ENCODE measurements around the gene C10orf105.

Gene C10orf105

DNA sequence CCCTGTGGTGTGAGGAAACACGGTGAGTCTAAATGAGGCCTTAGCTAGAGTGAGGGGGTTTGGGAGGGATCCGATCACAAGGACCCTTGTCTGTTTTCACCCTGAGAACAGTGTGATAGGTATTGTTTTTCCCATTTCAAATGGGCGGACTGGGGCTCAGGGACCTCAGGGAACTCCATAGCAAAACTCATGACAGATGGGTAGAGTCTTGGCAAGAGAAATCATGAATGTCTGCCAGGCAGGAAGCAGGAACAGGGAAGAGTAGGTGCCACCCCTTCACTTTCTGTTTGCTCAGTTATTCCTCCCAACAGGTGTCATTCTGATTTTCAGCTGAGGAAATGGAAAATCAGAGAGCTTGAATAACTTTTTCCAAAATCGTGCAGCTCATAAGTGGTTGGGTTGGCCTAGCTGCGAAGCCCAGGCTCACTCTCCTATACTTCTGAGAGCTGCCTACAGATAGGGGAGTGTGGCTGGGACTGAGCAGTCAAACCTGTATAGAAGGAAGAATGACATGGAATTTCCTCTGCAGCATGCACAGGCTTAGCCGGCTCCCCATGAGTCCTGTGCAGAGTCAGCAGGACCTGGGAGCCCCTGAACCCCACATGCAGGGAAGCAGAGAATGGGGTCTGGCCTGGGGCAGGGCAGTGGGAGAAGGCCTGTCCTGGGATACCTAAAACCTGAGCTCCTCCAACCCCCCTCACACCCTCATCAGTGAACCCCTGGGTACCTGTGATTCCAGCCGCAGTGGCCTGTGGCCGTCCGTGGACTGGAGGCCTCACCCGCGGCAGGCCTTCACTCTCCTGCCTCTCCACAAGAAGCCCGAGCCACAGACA, 17.6 kb upstream of the C10orf105 start:
- DNase-seq = no peak

DNA sequence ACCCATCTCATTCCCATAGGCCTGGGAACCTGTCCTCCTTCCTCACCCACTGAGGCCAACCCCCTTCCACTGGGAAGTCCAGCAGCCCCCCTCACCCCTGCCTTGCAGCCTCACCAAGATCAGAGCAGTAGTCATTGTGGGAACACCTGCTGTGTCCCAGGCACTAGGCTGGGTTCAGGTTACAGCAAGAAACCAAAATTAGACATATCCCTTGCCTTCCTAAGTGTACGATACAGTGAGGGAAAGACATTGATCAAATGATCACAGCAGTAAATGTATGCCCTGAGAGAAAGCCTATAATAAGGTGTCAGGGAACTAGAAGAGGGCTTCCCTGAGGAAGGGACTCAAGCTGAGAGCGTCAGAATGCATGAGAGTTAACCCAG, 17.0 kb upstream of the C10orf105 start:
- no peak for DNase-seq

DNA sequence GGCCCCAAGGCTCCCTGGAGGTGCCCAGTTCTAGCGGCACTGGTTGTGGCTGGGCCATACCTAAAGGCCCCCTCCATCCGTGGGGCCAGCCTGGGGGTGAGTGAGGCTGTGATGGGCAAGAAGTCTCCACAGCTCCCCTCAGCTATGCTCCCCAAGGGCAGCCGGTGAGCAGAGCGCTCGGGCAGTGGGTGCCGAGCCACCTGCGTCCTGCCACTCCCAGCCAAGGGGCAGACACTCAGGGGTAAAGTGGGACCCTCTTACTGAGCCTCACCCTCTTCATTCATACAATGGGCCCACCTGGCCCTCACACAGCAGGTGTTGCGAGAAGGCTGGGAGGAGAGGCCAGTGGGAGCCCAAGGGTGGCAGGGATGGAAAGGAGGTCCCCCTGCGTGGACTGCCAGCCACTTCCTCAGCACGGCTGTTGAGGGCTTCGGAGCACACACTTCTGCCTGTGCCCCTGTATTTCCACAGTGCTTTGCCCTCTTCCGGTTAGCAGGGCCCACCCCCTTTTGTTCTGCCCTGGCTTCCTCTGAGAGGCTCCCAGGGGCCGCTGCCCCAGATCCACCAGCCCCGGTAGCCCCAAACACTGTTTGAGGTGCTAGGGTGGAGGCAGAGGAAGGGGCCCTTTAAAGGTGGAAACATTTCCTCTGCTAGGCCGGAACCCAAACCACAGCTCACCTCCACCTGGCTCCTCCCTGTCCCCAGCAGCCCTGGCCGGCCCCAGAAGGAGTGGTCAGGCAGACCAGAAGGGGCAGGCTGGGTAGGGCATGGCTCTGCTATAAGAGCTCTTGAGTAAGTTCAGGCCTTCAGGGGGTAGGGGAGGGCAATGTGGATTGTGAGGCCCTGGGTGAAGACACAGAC, 16.4 kb upstream of the C10orf105 start:
- DNase-seq = no peak

- no peak for DNase-seq
Measured at GRCh38 chr10:71734797-71735196, 15.2 kb upstream of the C10orf105 start.

GRCh38 chr10:71731791-71732190, 12.2 kb upstream of the C10orf105 start:
- no peak for DNase-seq

DNA sequence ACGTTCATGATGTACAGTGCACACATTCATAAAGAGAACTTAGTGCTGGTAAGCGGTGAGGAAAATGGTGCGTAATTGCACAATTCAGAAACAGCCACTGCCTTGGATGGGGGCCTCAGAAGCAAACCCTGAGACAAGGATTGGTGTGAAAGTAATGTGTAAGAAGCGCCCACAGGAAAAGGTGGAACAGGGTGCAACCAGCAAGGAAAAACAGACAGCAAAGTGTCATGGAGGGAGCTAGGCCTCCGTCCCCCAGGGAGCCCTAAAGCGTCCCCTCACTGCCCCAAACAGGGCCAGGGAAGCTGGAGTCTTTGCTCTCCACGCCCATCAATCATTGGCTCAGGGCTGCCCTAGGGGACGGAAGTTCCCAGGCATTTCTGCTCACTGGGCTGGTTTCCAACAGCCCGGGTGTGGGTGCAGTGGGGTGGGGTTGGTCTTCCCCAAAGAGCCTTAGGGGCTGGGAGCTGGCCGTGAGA, 9.6 kb upstream of the C10orf105 start:
- DNase-seq = no peak

DNA sequence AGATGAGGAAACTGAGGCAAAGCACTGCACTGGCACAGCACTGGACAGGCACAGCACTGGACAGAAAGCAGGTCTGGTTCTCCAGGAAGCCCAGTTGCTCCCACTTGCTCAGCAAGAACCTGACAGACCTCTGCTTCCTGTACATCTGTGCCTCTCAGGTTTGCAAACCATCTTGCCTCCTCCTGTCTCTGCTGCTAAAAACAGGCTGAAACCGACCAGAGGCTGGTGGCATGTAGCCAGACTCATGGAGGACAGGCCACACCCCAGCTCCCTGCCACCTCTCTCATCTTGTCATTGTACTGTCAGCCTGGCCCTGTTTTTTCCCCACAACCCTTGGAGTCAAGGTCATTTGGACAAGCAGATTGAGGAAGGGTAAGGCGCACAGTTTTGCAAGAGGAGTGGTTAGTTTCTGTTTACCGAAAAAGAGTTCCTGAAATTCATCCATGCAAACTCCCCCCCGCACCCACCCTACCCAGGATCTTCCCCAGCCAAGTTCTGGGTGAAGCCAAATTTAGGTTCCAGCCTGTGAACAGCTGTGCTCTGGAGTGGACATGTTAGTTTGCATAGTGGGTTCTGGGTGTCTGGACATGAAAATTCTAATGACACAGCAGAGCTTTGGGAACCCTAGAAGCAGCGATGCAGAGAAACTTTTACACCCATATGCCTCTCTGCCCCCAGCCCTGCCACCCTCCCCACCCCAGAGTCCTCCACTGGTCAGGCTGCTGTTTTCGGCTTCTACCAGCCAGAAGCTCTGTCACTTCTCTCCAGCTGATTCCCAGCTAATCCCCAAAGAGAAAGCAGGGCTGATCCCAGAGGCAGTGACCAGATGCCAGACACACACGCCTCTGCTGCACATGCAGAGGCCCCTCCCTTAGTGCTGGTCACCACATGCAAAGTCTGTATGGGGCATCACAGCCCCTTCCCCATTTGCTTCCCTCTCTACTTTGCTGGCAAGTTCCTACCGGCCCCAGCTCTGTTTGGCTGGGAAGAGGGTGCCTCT, 8.5 kb upstream of the C10orf105 start:
- peak; percentile 64 for DNase-seq

GRCh38 chr10:71727105-71727737, 7.6 kb upstream of the C10orf105 start:
- DNase-seq = peak; percentile 41

GRCh38 chr10:71726580-71727104, 7.1 kb upstream of the C10orf105 start:
- DNase-seq = no peak

DNA sequence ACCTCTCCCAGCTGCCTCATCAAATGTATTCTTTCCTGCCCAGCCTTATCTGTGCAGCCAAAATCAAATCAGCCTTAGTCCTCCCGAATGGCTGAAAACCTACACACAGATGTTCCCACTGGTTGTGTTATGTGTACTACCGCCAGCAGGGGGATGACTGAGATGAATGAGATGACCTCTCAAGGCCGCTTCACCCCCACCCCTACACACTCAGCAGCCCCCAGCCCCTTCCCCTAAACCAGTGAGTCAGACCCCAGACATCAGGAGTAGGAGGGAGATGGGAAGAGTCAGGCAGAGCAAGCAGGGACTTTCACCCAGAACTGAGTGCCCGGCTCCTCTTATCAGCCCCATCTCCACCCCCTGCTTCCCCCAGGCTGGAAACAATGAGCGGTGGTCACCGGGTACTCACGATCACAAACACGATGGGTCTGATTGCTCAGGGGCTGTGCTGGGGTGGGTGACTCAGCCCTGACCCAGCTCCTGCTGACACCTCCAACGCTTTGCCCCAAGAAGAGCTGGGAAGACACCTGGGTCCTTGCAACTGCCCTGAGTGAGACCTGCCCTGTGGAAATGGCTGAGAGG, 6.5 kb upstream of the C10orf105 start:
- peak; percentile 39 for DNase-seq

DNA sequence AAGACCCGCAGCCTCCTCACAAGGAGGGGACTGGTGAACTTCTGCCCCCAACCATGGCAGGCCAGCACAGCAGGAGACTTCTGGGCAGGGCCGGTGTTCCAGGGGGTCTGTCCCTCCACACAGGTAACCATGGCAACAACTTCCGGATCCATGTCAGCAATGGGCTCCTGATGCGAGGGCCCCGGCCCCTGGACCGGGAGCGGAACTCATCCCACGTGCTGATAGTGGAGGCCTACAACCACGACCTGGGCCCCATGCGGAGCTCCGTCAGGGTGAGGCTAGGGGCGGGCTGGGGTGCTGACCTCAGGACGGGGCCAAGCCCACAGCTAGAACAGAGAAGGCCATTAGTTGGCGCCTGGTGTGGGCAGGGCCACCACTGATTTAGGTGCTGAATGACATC, 5.7 kb upstream of the C10orf105 start:
- DNase-seq = no peak

DNA sequence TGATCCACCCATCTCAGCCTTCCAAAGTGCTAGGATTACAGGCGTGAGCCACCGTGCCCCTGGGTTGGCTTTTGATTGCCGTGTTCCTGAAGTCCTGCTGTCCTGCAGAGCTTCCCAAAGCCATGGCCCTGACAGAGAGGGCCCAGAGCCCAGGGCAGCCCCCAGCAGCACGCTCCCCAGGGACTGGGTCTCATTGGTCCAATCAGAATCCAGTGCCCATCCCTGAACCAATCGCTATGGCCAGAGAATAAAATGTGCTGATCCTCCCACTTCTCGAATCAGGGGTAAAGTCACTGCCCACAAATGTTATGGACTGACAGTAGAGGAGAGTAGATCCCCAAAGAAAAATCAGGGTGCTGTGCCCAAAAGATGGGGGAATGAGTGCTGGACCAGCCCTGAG, 5.0 kb upstream of the C10orf105 start:
- DNase-seq = no peak

GRCh38 chr10:71723311-71723710, 3.7 kb upstream of the C10orf105 start:
- DNase-seq = no peak

DNA sequence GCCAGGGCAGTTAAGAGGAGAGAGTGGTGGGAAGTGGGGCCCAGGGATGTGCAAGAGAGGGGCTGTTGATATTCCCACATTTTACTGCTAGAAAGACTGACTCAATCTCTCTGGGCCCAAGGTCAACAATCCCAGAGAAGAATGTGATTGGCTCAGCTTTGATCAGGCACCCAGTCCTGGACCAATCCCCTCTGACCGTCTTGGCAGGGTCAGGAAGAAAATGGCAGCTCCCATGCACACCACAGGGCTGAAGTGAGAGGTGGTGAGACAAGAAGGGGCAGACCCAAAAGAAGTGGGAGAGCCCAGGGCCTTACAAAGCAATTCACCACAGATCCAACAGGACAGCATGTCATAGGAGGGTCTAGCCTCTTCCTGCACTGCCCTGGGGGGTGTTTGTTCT, 3.3 kb upstream of the C10orf105 start:
- DNase-seq = no peak

DNA sequence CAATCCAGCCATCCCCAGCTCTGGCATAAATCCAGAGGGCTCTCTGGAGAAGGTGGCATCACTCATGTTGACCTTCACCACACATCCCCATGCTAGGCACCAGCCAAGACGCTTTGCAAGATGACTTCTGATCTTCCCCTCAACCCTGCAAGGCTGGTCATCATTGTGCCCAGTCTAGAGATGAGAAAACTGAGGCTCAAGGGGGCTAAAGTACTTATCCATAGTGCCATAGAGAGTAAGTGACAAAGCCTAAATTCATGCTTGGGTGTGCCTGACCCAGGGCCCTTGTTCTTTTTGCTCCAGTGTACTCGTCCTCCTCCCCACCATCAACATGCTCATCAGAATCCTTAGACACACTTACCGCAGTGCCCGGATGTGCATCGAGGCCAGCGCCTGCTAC, 1.7 kb upstream of the C10orf105 start:
- DNase-seq = no peak

- no peak for DNase-seq
Measured at GRCh38 chr10:71720288-71720687, 710 bp upstream of the C10orf105 start.

DNA sequence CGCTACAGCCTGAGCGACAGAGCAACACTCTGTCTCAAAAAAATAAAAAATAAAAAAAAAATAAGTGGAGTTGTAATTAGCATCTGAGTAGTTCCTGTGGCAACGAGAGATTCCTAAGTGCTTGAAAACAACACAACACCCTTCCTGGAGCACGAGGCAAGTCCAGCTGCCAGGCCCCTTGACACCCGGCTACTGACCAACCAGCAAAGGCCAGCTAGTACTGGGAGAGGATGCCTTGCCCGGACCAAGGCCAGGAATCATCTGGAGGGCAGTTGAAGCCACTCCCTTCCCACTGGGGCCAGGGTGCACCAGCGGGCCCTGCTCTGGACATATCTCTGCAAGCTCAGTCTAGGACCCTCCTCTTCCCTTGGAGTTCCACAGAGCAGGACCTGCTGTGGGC, 536 bp downstream of the C10orf105 start:
- no peak for DNase-seq

DNA sequence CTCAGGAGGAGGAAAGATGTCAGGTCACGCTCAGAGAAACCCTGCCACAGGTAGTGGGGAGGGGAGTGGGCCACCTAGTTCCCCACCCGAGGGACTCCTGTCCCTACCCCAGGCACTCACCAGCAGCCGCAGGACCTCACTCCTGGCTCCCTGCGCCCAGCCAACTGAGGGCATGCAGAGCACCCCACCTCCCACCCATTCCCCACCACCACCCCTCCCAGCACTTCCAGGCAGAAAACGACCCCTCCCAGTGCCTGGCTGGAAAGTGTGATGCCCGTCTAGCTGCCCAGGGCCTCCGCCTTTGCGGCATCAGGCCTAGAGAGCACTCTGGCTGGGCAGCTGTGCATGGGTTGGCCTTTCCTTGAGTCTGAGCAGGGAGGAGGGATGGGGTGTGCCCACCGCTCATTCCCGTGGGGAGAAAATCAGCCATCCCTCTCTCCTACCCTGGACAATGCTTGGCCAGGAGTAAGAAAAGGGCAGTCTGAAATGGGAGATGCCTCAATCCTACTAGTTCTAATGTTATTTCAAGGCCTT, 1.3 kb downstream of the C10orf105 start:
- no peak for DNase-seq

DNA sequence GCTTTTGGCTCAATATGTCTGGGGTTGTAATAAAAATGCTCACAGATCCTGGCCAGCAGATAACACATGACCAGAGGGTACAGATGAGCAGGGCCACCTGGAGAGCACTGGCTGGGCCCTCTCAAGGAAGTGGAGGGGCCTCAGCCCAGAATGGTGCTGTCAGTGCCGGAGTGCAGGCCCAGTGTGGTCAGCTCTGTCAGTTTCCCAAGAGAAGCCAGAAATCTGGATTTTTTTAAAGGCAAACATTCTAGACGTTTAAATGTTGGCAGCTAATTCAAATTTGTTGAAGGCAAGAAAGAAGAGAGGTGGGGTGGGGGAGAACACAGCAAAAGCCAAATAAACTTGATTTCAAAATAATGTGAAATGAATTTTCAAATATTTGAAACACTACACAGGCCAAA, 2.0 kb downstream of the C10orf105 start:
- DNase-seq = no peak

- DNase-seq = no peak
Measured at GRCh38 chr10:71717056-71717455, 2.5 kb downstream of the C10orf105 start.

GRCh38 chr10:71716426-71716825, 3.2 kb downstream of the C10orf105 start:
- no peak for DNase-seq
